ENCODE measurements around the gene ARIH1.

The ARIH1 gene

GRCh38 chr15:72488558-72488957 is 14.4 kb downstream of the ARIH1 start:
- DNase-seq = no peak

- DNase-seq = no peak
Measured at GRCh38 chr15:72489943-72490554, 15.9 kb downstream of the ARIH1 start.

GRCh38 chr15:72491768-72492167 is 17.6 kb downstream of the ARIH1 start:
- no peak for DNase-seq

- no peak for DNase-seq
Measured at GRCh38 chr15:72492733-72493132, 18.6 kb downstream of the ARIH1 start.

- DNase-seq = no peak
Measured at GRCh38 chr15:72493220-72493619, 19.1 kb downstream of the ARIH1 start.

- DNase-seq = no peak
Measured at GRCh38 chr15:72495007-72495406, 20.9 kb downstream of the ARIH1 start.

- no peak for DNase-seq
Measured at GRCh38 chr15:72496783-72497182, 22.7 kb downstream of the ARIH1 start.

GRCh38 chr15:72497402-72497801 is 23.3 kb downstream of the ARIH1 start:
- DNase-seq = no peak

GRCh38 chr15:72502220-72502809 is 28.2 kb downstream of the ARIH1 start:
- no peak for DNase-seq

- no peak for DNase-seq
Measured at GRCh38 chr15:72503147-72503546, 29.0 kb downstream of the ARIH1 start.

GRCh38 chr15:72507402-72508092 is 33.4 kb downstream of the ARIH1 start:
- no peak for DNase-seq

- no peak for DNase-seq
Measured at GRCh38 chr15:72509484-72509883, 35.4 kb downstream of the ARIH1 start.

GRCh38 chr15:72511536-72511935 is 37.4 kb downstream of the ARIH1 start:
- no peak for DNase-seq

GRCh38 chr15:72515591-72516389 is 41.7 kb downstream of the ARIH1 start:
- DNase-seq = no peak

GRCh38 chr15:72516777-72517176 is 42.6 kb downstream of the ARIH1 start:
- DNase-seq = no peak

GRCh38 chr15:72521682-72522081 is 47.6 kb downstream of the ARIH1 start:
- no peak for DNase-seq

- DNase-seq = no peak
Measured at GRCh38 chr15:72532991-72533601, 59.0 kb downstream of the ARIH1 start.

- DNase-seq = no peak
Measured at GRCh38 chr15:72534523-72534922, 60.4 kb downstream of the ARIH1 start.

- no peak for DNase-seq
Measured at GRCh38 chr15:72535911-72536310, 61.8 kb downstream of the ARIH1 start.

- no peak for DNase-seq
Measured at GRCh38 chr15:72536506-72536905, 62.4 kb downstream of the ARIH1 start.

GRCh38 chr15:72538931-72539330 is 64.8 kb downstream of the ARIH1 start:
- DNase-seq = no peak

GRCh38 chr15:72540606-72541237 is 66.6 kb downstream of the ARIH1 start:
- DNase-seq = no peak

GRCh38 chr15:72541674-72542073 is 67.5 kb downstream of the ARIH1 start:
- DNase-seq = no peak
